Natural killer cell (primary cell): ENCODE results near the gene RREB1. TPM values are rescaled to one million over a fixed set of nuclear protein-coding genes. Genes with fewer than 3 reads are reported as not detected.

Source experiments
- ATAC-seq, 3 donors: fragments of 150-1000 bp in 2 of 3; fragments of 200-7000 bp in 1 of 3; cut with Tn5 transposase; 1 replicate in 1 of 3; 2 replicates in 2 of 3; pipeline ENCODE4 v1.10.0; 2021; ENCODE audit warnings: mild to moderate bottlenecking in 2 of 3, moderate library complexity in 2 of 3
- DNase-seq, 2 donors: peaks; one replicate each; pipeline versions ENCODE4 v3.0.0 to v3.0.0-alpha.2; 2013 to 2021; ENCODE audit warnings: mixed read lengths in 1 of 2
- H3K27ac ChIP-seq: one replicate; pipeline ENCODE4 v1.5.1; 2013; ENCODE audit warnings: mild to moderate bottlenecking, low read length
- H3K27me3 ChIP-seq: one replicate; pipeline ENCODE4 v1.6.1; 2013; ENCODE audit warnings: low read length; ENCODE audit not compliant: control insufficient read depth, insufficient read depth
- H3K36me3 ChIP-seq: one replicate; pipeline ENCODE4 v1.6.1; 2013; ENCODE audit warnings: low read length; ENCODE audit not compliant: control insufficient read depth, insufficient read depth
- H3K4me1 ChIP-seq: one replicate; pipeline ENCODE4 v1.6.1; 2013; ENCODE audit warnings: low read length; ENCODE audit not compliant: control insufficient read depth, insufficient read depth
- H3K4me3 ChIP-seq: one replicate; pipeline ENCODE4 v1.5.1; 2013; ENCODE audit warnings: low read length
- H3K9me3 ChIP-seq: one replicate; pipeline ENCODE4 v1.6.1; 2013; ENCODE audit warnings: low read length; ENCODE audit not compliant: control insufficient read depth, insufficient read depth
- H3K27ac Mint-ChIP-seq, 2 donors: one replicate each; pipeline ENCODE4 v1.8.0; 2022; ENCODE audit warnings: mild to moderate bottlenecking in 2 of 2, mixed read lengths in 2 of 2, moderate library complexity in 1 of 2
- H3K27me3 Mint-ChIP-seq, 2 donors: one replicate each; pipeline ENCODE4 v1.8.0; 2022; ENCODE audit warnings: low read depth in 2 of 2, mixed read lengths in 2 of 2
- H3K36me3 Mint-ChIP-seq: one replicate; pipeline ENCODE4 v1.8.0; 2022; ENCODE audit warnings: mixed read lengths
- H3K4me1 Mint-ChIP-seq, 2 donors: one replicate each; pipeline ENCODE4 v1.8.0; 2022; ENCODE audit warnings: mixed read lengths in 2 of 2
- H3K4me3 Mint-ChIP-seq: one replicate; pipeline ENCODE4 v1.8.0; 2022; ENCODE audit warnings: mild to moderate bottlenecking, moderate library complexity, mixed read lengths
- H3K9me3 Mint-ChIP-seq, 2 donors: one replicate each; pipeline ENCODE4 v1.8.0; 2022; ENCODE audit warnings: mixed read lengths in 2 of 2
- WGBS: methylation state at CpG from one replicate; pipeline ENCODE4 v1.1.7; 2013; ENCODE audit warnings: missing lambda C conversion rate; ENCODE audit not compliant: insufficient coverage; 5-methylcytosine and 5-hydroxymethylcytosine counted together
- intact Hi-C: fragments of 100-400 bp; cut with micrococcal nuclease; formaldehyde crosslinking; loops from one replicate; pipeline ENCODE4 v1.14.2; 2022
- total RNA-seq, 4 donors: library from RNA; stranded (reverse); fragments of 120-200 nt in 1 of 4; gene quantifications; one replicate each; pipeline versions ENCODE4 v1.2.3 to v1.2.4, GENCODE V29; 2013 to 2022
- TF ChIP-seq, protein P1 (sequence below): fragments of 200-600 bp; IDR thresholded peaks from one replicate; pipeline ENCODE4 v1.8.0; 2022; ENCODE audit warnings: antibody characterized with exemption

Gene RREB1
- total RNA-seq, 3 donors from 2014 or later (not counting 1 experiment from before 2014, with no cell fraction given): 42.2 to 51.8 (median 44.0) TPM

DNA sequence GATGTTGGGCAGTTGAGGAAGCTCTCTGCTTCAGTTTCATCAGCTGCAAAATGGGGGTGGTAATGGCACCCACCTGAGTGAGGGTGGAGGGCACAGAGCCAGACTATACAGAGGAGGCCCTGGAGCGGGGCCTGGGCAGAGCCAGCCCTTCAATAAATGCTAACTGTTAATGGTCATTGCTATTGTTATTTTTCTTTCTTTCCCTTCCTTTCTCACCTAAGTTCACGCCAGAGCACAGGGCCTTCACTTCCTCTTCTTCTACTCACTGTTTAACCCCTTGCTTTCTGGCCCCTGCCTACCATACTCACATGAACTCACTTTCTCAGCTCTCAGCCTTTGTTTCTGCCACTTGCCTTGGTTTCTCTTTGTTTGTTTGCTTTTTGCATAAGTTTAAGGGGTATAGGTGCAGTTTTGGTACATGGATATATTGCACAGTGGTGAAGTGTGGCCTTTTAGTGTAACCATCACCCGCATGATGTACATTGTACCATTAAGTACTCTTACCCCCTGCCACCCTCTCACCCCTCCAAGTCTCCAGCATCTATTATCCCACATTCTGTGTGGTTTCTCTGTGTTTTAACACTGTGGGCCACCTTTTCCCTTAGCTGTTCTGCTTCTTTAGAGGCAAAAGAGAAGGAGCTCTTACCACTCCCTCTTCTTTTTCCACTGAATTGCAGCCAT lies 7.5 kb upstream of the RREB1 start:
- DNase-seq (no peak), ATAC-seq (no peak)
- Mint-ChIP-seq H3K27ac (no peak overlapping the region), H3K27me3 (peaks cover 0 to 5% of the 10 kb centered on the region in 2 donors), H3K9me3 (no peaks in the 10 kb centered on the region), H3K4me1 (peaks cover 6 to 13% of the 10 kb centered on the region in 2 donors), H3K36me3 (no peaks in the 10 kb centered on the region), H3K4me3 (no peak overlapping the region)
- Histone ChIP-seq H3K36me3 (no peaks in the 10 kb centered on the region), H3K4me3 (no peak overlapping the region), H3K4me1 (peaks cover 6% of the 10 kb centered on the region), H3K27me3 (no peaks in the 10 kb centered on the region), H3K27ac (no peak overlapping the region), H3K9me3 (no peaks in the 10 kb centered on the region)
- intact Hi-C loops: no loop called here
- WGBS: 69% methylated on average over 3 of the region's 3 CpGs
- TF ChIP-seq, protein P1, sequence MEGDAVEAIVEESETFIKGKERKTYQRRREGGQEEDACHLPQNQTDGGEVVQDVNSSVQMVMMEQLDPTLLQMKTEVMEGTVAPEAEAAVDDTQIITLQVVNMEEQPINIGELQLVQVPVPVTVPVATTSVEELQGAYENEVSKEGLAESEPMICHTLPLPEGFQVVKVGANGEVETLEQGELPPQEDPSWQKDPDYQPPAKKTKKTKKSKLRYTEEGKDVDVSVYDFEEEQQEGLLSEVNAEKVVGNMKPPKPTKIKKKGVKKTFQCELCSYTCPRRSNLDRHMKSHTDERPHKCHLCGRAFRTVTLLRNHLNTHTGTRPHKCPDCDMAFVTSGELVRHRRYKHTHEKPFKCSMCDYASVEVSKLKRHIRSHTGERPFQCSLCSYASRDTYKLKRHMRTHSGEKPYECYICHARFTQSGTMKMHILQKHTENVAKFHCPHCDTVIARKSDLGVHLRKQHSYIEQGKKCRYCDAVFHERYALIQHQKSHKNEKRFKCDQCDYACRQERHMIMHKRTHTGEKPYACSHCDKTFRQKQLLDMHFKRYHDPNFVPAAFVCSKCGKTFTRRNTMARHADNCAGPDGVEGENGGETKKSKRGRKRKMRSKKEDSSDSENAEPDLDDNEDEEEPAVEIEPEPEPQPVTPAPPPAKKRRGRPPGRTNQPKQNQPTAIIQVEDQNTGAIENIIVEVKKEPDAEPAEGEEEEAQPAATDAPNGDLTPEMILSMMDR: no peak

DNA sequence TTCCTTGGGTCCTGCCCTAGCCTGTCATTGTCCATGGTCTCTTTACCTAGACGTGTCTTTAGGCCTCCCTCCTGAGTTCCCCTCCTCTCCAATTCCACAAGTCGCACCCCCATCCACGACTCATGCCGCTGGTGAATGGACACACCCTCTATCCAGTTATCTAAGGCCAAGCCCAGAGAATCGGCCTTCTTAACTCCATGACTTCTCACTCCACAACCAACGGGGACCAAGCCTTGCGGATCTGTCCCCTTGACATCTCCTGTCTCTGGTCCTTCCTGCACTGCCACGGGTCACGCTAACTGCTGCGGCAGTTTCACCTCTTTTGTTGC lies 7.0 kb upstream of the RREB1 start:
- Mint-ChIP-seq H3K4me3 (no peak overlapping the region), H3K27me3 (peaks cover 0 to 5% of the 10 kb centered on the region in 2 donors), H3K36me3 (no peaks in the 10 kb centered on the region), H3K27ac (no peak overlapping the region), H3K4me1 (peaks cover 6 to 13% of the 10 kb centered on the region in 2 donors), H3K9me3 (no peaks in the 10 kb centered on the region)
- intact Hi-C loops: no loop called here
- ATAC-seq (no peak), DNase-seq (no peak)
- H3K27me3 ChIP-seq: no peaks in the 10 kb centered on the region
- 94% methylated on average over 10 of the region's 10 CpGs for WGBS
- peaks cover 6% of the 10 kb centered on the region for H3K4me1 ChIP-seq
- H3K36me3 ChIP-seq: no peaks in the 10 kb centered on the region
- no peaks in the 10 kb centered on the region for H3K9me3 ChIP-seq
- H3K4me3 ChIP-seq: no peak overlapping the region
- H3K27ac ChIP-seq: no peak overlapping the region
- TF ChIP-seq, protein P1: no peak

DNA sequence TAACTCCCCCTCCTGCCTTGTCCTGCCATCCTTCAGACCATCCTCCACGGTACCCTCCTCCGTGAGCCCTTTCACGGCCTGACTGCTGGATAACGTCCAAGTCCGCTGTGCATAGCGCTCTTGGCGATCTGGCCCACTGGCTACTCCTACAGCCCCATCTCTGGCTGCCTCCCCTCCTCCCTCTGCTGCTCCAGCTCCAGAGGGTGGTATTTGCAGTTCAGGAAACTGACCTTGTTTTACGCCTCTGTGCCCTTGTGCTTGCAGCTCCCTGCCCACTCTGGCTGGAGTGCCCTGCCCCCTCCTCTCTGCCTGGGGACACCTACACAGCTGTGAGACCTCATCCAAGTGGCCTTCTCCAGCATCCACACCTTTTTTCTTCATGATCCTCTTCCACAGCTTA lies 6.5 kb upstream of the RREB1 start:
- Mint-ChIP-seq H3K36me3 (no peaks in the 10 kb centered on the region), H3K27me3 (peaks cover 0 to 5% of the 10 kb centered on the region in 2 donors), H3K4me3 (no peak overlapping the region), H3K9me3 (no peaks in the 10 kb centered on the region), H3K4me1 (peaks cover 7 to 14% of the 10 kb centered on the region in 2 donors), H3K27ac (no peak overlapping the region)
- no peak for ATAC-seq
- no peak for DNase-seq
- Histone ChIP-seq H3K4me1 (peaks cover 6% of the 10 kb centered on the region), H3K9me3 (no peaks in the 10 kb centered on the region), H3K36me3 (no peaks in the 10 kb centered on the region), H3K27me3 (no peaks in the 10 kb centered on the region), H3K27ac (no peak overlapping the region), H3K4me3 (no peak overlapping the region)
- TF ChIP-seq, protein P1: no peak
- 97% methylated on average over 8 of the region's 8 CpGs for WGBS
- intact Hi-C loops: no loop called here

DNA sequence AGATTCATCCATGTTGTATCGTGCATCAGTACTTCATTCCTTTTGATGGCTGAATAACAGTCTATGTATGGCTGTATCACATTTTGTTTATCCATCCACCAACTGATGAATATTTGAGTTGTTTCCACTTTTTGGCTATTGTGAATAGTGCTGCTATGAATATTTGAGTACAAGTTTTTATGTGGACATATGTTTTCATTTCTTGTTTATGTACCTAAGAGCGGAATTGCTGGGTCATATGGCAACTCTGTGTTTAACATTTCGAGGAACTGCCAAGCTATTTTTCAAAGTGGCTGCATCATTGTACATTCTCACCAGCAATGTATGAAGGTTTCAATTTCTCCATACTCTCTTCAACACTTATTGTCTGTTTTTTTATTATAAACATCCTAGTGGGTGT lies 3.0 kb upstream of the RREB1 start:
- Mint-ChIP-seq H3K4me1 (peaks cover 16 to 25% of the 10 kb centered on the region in 2 donors), H3K27me3 (peaks cover 0 to 5% of the 10 kb centered on the region in 2 donors)
- intact Hi-C loops: no loop called here

More for the DNA sequence above, 3.0 kb upstream of the RREB1 start:
- no peaks in the 10 kb centered on the region for H3K9me3 Mint-ChIP-seq
- Histone ChIP-seq H3K9me3 (no peaks in the 10 kb centered on the region), H3K36me3 (no peaks in the 10 kb centered on the region), H3K27me3 (no peaks in the 10 kb centered on the region), H3K4me3 (no peak overlapping the region), H3K27ac (no peak overlapping the region), H3K4me1 (peaks cover 16% of the 10 kb centered on the region)
- 100% methylated on average over 3 of the region's 3 CpGs for WGBS
- H3K36me3 Mint-ChIP-seq: no peaks in the 10 kb centered on the region
- H3K4me3 Mint-ChIP-seq: no peak overlapping the region
- TF ChIP-seq, protein P1: no peak
- H3K27ac Mint-ChIP-seq: no peak overlapping the region
- no peak for ATAC-seq
- no peak for DNase-seq
